C4-2B (cell line): ENCODE results near the gene PHC3.

ENCODE experiments used
- CTCF ChIP-seq: fragments of 450-650 bp; conservative IDR thresholded peaks from 2 replicates; pipeline ENCODE4 v1.5.1; 2017; ENCODE audit warnings: mild to moderate bottlenecking
- ZFX ChIP-seq: fragments of 450-650 bp; IDR thresholded peaks from 2 replicates; pipeline ENCODE4 v1.6.1; 2017

- no peak for TF ChIP-seq CTCF
- no peak for TF ChIP-seq ZFX
Observed at GRCh38 chr3:170196833-170197232, 15.3 kb upstream of the PHC3 start.
